ENCODE measurements around the gene TM9SF2.

DNA sequence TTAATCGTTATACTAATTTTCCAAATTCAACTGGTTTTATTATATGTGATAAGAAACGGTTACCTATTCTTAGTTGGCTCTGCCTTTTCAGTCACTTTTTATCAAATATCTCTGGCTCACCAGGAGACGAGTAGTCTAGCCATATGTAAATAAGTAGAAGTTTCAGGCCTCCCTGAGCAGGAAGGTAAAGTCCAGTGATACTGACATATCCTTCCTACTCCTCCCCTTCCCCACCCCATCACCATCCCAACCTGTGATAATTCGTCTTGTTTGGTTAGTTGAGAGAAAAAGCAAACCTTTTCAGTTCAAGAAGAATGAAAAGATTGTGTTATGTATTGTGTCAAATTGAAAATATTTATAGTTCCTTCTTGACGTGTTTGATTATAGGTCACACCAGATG is 53.9 kb downstream of the TM9SF2 start:
- TF ChIP-seq CTCF (IDR thresholded peaks at IDR 0.05), result no peak
- TF ChIP-seq POLR2A (IDR thresholded peaks at IDR 0.05), result no peak
- no peak for TF ChIP-seq EP300 (IDR thresholded peaks at IDR 0.05)
